Gastroesophageal sphincter (tissue), 4 donors: ENCODE measurements around the gene COQ8B. TPM values are rescaled to one million over a fixed set of nuclear protein-coding genes. Genes with fewer than 3 reads are reported as not detected.
A peak's percentile ranks its signal among the peaks of the same experiment; 100 is the strongest.

Experiments
- ATAC-seq: fragments of 150-250 bp; one replicate; pipeline ENCODE4 v1.9.1; 2016; ENCODE audit warnings: mild to moderate bottlenecking, moderate library complexity
- H3K27ac ChIP-seq, 4 donors: fragments of 200-600 bp; sonication (generic) in 3 of 4; 1 replicate in 3 of 4; 2 replicates in 1 of 4; pipeline ENCODE4 v1.5.1; 2016 to 2019
- H3K27me3 ChIP-seq: fragments of 200-600 bp; sonication (generic); one replicate; pipeline ENCODE4 v1.5.1; 2019
- H3K36me3 ChIP-seq, 2 donors: fragments of 200-600 bp; sonication (generic); one replicate each; pipeline ENCODE4 v1.5.1; 2019; ENCODE audit warnings: control low read depth in 1 of 2
- H3K4me1 ChIP-seq, 3 donors: fragments of 200-600 bp; sonication (generic); 1 replicate in 2 of 3; 2 replicates in 1 of 3; pipeline ENCODE4 v1.5.1; 2016 to 2019; ENCODE audit warnings: control low read depth in 2 of 3
- H3K4me3 ChIP-seq, 2 donors: fragments of 200-600 bp; sonication (generic); one replicate each; pipeline ENCODE4 v1.5.1; 2019; ENCODE audit warnings: mild to moderate bottlenecking in 1 of 2, moderate library complexity in 1 of 2
- H3K9me3 ChIP-seq, 3 donors: fragments of 200-600 bp; sonication (generic); one replicate each; pipeline ENCODE4 v1.5.1; 2017 to 2019; ENCODE audit warnings: control low read depth in 2 of 3
- EP300 ChIP-seq: sonication (generic); formaldehyde crosslinking; IDR thresholded peaks from one replicate; pipeline ENCODE4 v1.6.1; 2017; ENCODE audit warnings: antibody characterized with exemption, mild to moderate bottlenecking
- POLR2A ChIP-seq, 2 donors: fragments of 450-650 bp; IDR thresholded peaks; one replicate each; pipeline ENCODE4 v1.6.1; 2017; ENCODE audit warnings: antibody characterized with exemption in 2 of 2, mild to moderate bottlenecking in 2 of 2, moderate library complexity in 1 of 2
- POLR2AphosphoS5 ChIP-seq: sonication (generic); formaldehyde crosslinking; IDR thresholded peaks from one replicate; pipeline ENCODE4 v1.6.1; 2017; ENCODE audit warnings: antibody characterized with exemption
- whole genome bisulfite sequencing, 2 donors: methylation state at CpG; one replicate each; pipeline ENCODE4 v1.1.5; 2018; ENCODE audit warnings: low coverage in 1 of 2; 5-methylcytosine and 5-hydroxymethylcytosine counted together
- total RNA-seq, 4 donors: library from RNA; depleted of rRNA; stranded (reverse); fragments of >200 nt; gene quantifications; one replicate each; pipeline ENCODE4 v1.1.0, GENCODE V29; 2016
- TF ChIP-seq, protein P1 (sequence below), 4 experiments: fragments of 200-600 bp in 2 of 4; fragments of 450-650 bp in 2 of 4; sonication (generic) in 1 of 4; IDR thresholded peaks; one replicate each; pipeline ENCODE4 v1.5.1; 2017 to 2019; ENCODE audit warnings: antibody characterized with exemption in 4 of 4, mild to moderate bottlenecking in 2 of 4, moderate library complexity in 2 of 4

Gene COQ8B
- total RNA-seq, 4 donors from 2014 or later, result 27.3 to 50.5 (median 44.7) TPM

DNA sequence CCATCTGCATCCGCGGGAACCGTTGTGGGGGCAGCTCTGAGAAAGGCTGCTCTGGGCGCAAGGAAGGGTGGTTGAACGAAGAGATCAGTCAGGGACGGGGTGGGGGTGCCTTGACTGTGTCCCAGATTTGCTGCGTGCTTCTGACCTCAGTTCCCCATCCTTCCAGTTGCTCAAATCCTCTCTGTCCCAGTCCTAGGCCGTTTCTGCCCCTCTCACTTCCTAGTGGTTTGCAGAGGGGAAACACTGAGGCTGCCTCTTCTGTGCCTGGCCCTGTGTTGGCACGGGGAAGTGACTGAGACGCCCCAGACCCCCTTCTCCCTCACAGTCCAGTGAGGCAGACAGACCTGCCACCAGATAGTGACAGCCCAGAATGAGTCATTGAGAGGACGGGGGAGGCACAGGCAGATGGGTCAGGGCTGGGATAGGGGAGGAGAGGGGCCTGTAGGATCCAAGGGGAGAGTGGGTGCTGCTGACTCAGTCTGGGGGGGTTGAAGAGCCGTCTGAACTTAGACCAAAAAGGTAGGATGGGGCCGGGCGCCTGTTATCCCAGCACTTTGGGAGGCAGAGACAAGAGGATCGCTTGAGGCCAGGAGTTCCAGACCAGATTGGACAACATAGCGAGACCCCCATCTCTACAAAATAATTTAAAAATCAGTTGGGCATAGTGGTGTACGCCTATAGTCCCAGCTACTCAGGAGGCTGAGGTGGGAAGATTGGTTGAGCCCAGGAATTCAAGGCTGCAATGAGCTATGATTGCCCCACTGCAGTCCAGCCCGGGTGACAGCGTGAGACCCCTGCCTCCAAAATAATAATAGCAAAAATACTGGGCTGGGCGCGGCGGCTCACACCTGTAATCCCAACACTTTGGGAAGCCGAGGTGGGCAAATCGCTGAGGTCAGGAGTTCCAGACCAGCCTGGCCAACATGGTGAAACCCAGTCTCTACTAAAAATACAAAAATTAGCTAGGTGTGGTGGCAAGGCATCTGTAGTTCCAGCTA, 52.7 kb downstream of the COQ8B start:
- no peak for TF ChIP-seq EP300
- TF ChIP-seq POLR2A (IDR thresholded peaks at IDR 0.05), result no peak
- no peak for TF ChIP-seq POLR2AphosphoS5
- TF ChIP-seq, protein P1, sequence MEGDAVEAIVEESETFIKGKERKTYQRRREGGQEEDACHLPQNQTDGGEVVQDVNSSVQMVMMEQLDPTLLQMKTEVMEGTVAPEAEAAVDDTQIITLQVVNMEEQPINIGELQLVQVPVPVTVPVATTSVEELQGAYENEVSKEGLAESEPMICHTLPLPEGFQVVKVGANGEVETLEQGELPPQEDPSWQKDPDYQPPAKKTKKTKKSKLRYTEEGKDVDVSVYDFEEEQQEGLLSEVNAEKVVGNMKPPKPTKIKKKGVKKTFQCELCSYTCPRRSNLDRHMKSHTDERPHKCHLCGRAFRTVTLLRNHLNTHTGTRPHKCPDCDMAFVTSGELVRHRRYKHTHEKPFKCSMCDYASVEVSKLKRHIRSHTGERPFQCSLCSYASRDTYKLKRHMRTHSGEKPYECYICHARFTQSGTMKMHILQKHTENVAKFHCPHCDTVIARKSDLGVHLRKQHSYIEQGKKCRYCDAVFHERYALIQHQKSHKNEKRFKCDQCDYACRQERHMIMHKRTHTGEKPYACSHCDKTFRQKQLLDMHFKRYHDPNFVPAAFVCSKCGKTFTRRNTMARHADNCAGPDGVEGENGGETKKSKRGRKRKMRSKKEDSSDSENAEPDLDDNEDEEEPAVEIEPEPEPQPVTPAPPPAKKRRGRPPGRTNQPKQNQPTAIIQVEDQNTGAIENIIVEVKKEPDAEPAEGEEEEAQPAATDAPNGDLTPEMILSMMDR (IDR thresholded peaks at IDR 0.05), result no peak
- ATAC-seq, result peak; percentile 8
- peaks cover 0 to 24% of the 10 kb centered on the region in 2 donors for H3K36me3 ChIP-seq

GRCh38 chr19:40662925-40663694, 53.6 kb downstream of the COQ8B start:
- Histone ChIP-seq H3K4me3 (peak overlapping the region; percentile 51 to 77), H3K9me3 (no peaks in the 10 kb centered on the region), H3K36me3 (peaks cover 0 to 16% of the 10 kb centered on the region in 2 donors), H3K27ac (peak overlapping the region; percentile 60 to 91 (median 88)), H3K27me3 (no peaks in the 10 kb centered on the region), H3K4me1 (peaks cover 0 to 24% (median 13%) of the 10 kb centered on the region in 3 donors)
- TF ChIP-seq POLR2AphosphoS5 (no peak), POLR2A (IDR thresholded peaks at IDR 0.05) (peak in 1 of 2 donors; percentile 26), EP300 (no peak)
- TF ChIP-seq, protein P1 (IDR thresholded peaks at IDR 0.05), result peak in 3 of 4 experiments; percentile 99
- WGBS, 2 donors, result 0 to 2% methylated on average over 5 to 11 of the region's 60 CpGs
- peak; percentile 87 for ATAC-seq

More for the DNA sequence above, 52.7 kb downstream of the COQ8B start:
- Histone ChIP-seq H3K27ac (peak overlapping the region; percentile 60 to 91 (median 88)), H3K27me3 (no peaks in the 10 kb centered on the region), H3K9me3 (no peaks in the 10 kb centered on the region), H3K4me3 (peak overlapping the region; percentile 51 to 77), H3K4me1 (peaks cover 0 to 24% (median 13%) of the 10 kb centered on the region in 3 donors)
- 60 to 80% methylated on average over 10 of the region's 24 CpGs for WGBS, 2 donors

- Histone ChIP-seq H3K36me3 (peaks cover 0 to under 1% of the 10 kb centered on the region in 2 donors), H3K27me3 (no peaks in the 10 kb centered on the region), H3K9me3 (no peaks in the 10 kb centered on the region), H3K4me3 (no peak overlapping the region), H3K27ac (no peak overlapping the region), H3K4me1 (peaks cover 0 to 24% (median 13%) of the 10 kb centered on the region in 3 donors)
- no peak for ATAC-seq
- 75 to 82% methylated on average over 1 of the region's 1 CpG for WGBS, 2 donors
- TF ChIP-seq, protein P1 (IDR thresholded peaks at IDR 0.05), result no peak
- TF ChIP-seq POLR2AphosphoS5, result no peak
- no peak for TF ChIP-seq EP300
- no peak for TF ChIP-seq POLR2A (IDR thresholded peaks at IDR 0.05)
Observed at GRCh38 chr19:40661616-40662015, 55.1 kb downstream of the COQ8B start.

DNA sequence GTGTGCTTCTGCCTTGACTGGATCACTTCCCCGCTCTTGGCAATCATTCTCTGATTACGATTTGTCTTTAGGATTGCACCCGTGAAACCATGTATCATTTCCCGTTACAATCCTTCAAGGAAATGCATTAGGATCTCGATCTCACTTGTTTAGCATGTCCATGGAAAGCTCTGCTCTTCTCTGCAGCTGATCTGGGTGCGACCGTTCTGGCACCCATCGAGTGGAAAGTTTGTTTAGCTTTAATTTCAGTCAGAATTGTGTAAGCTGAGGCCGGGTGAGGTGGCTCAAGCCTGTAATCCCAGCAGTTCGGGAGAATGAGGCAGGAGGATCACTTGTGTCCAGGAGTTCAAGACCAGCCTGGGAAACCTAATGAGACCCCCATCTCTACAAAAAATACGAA, 57.1 kb downstream of the COQ8B start:
- peaks cover 0 to 24% (median 13%) of the 10 kb centered on the region in 3 donors for H3K4me1 ChIP-seq
- no peak for TF ChIP-seq POLR2A (IDR thresholded peaks at IDR 0.05)
- TF ChIP-seq, protein P1 (IDR thresholded peaks at IDR 0.05), result no peak
- TF ChIP-seq POLR2AphosphoS5, result no peak
- TF ChIP-seq EP300, result no peak
- no peaks in the 10 kb centered on the region for H3K36me3 ChIP-seq
- no peak for ATAC-seq
- peak overlapping the region in 1 of 4 donors; percentile 42 for H3K27ac ChIP-seq
- WGBS, 2 donors, result 59 to 69% methylated on average over 2 to 10 of the region's 11 CpGs
- no peaks in the 10 kb centered on the region for H3K27me3 ChIP-seq
- H3K4me3 ChIP-seq, result no peak overlapping the region
- H3K9me3 ChIP-seq, result no peaks in the 10 kb centered on the region
